ENCODE measurements around the gene UCP2.

DNA sequence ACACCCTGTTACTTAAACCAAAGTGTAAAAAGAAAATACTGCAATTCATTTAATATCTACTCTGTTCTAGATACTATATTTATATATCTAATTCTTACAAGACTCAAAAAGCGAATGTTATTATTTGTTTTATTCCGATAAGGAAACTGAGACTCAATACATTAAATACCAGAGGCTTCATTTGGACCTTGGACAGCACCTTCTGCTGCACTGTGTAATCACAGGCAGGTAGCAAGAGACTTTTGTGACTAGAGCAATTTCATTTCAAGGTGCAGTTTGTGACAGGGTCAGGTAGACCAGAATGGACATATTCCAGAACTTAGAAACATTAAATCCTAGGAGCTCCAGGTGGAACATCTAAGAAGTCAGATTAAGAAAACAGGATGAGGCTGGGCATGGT, 53.3 kb downstream of the UCP2 start:
- TF ChIP-seq YY1 (IDR thresholded peaks at IDR 0.05; ENCODE audit: low read depth, low read length), result no peak
- no peak for TF ChIP-seq RCOR1 (conservative IDR thresholded peaks at IDR 0.05; ENCODE audit: low read depth, low read length)
- TF ChIP-seq CBFB (IDR thresholded peaks at IDR 0.05; ENCODE audit: low read depth), result no peak
- TF ChIP-seq, protein P1, sequence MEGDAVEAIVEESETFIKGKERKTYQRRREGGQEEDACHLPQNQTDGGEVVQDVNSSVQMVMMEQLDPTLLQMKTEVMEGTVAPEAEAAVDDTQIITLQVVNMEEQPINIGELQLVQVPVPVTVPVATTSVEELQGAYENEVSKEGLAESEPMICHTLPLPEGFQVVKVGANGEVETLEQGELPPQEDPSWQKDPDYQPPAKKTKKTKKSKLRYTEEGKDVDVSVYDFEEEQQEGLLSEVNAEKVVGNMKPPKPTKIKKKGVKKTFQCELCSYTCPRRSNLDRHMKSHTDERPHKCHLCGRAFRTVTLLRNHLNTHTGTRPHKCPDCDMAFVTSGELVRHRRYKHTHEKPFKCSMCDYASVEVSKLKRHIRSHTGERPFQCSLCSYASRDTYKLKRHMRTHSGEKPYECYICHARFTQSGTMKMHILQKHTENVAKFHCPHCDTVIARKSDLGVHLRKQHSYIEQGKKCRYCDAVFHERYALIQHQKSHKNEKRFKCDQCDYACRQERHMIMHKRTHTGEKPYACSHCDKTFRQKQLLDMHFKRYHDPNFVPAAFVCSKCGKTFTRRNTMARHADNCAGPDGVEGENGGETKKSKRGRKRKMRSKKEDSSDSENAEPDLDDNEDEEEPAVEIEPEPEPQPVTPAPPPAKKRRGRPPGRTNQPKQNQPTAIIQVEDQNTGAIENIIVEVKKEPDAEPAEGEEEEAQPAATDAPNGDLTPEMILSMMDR (IDR thresholded peaks at IDR 0.05 in 2 of 3, conservative IDR thresholded peaks at IDR 0.05 in 1 of 3; ENCODE audit: control insufficient read depth in 2 of 3, extremely low read depth in 1 of 3, insufficient read depth in 1 of 3, low read depth in 3 of 3, low read length in 3 of 3), result no peak
- TF ChIP-seq, protein P2, sequence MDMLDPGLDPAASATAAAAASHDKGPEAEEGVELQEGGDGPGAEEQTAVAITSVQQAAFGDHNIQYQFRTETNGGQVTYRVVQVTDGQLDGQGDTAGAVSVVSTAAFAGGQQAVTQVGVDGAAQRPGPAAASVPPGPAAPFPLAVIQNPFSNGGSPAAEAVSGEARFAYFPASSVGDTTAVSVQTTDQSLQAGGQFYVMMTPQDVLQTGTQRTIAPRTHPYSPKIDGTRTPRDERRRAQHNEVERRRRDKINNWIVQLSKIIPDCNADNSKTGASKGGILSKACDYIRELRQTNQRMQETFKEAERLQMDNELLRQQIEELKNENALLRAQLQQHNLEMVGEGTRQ (IDR thresholded peaks at IDR 0.05; ENCODE audit: borderline replicate concordance, low read depth, low read length), result no peak

All from GM12878 (cell line).